ENCODE data around the gene XDH.
A peak's percentile ranks its signal among the peaks of the same experiment; 100 is the strongest.

Gene XDH

GRCh38 chr2:31421634-31422033 lies 7.1 kb upstream of the XDH start:
- no peak overlapping the region for H3K4me3 ChIP-seq (ENCODE audit: low read depth, low read length)
- DNase-seq: no peak

GRCh38 chr2:31420936-31421335 lies 6.4 kb upstream of the XDH start:
- DNase-seq: no peak
- H3K36me3 ChIP-seq: no peaks in the 10 kb centered on the region
- H3K27me3 ChIP-seq: no peaks in the 10 kb centered on the region
- H3K4me1 ChIP-seq: no peaks in the 10 kb centered on the region
- H3K4me3 ChIP-seq (ENCODE audit: low read depth, low read length): no peak overlapping the region
- no peaks in the 10 kb centered on the region for H3K9me3 ChIP-seq
- no peak for TF ChIP-seq CTCF (IDR thresholded peaks at IDR 0.05; ENCODE audit: low read depth, low read length)

More at GRCh38 chr2:31421634-31422033, 7.1 kb upstream of the XDH start:
- TF ChIP-seq CTCF (IDR thresholded peaks at IDR 0.05; ENCODE audit: low read depth, low read length): no peak
- H3K36me3 ChIP-seq: no peaks in the 10 kb centered on the region
- H3K4me1 ChIP-seq: no peaks in the 10 kb centered on the region
- no peaks in the 10 kb centered on the region for H3K9me3 ChIP-seq
- no peaks in the 10 kb centered on the region for H3K27me3 ChIP-seq

GRCh38 chr2:31419386-31419785 lies 4.8 kb upstream of the XDH start:
- H3K36me3 ChIP-seq: no peaks in the 10 kb centered on the region
- no peaks in the 10 kb centered on the region for H3K4me1 ChIP-seq
- H3K27me3 ChIP-seq: no peaks in the 10 kb centered on the region
- DNase-seq: no peak
- no peak overlapping the region for H3K4me3 ChIP-seq (ENCODE audit: low read depth, low read length)
- TF ChIP-seq CTCF (IDR thresholded peaks at IDR 0.05; ENCODE audit: low read depth, low read length): no peak
- H3K9me3 ChIP-seq: no peaks in the 10 kb centered on the region

GRCh38 chr2:31415421-31415820 lies 879 bp upstream of the XDH start:
- Histone ChIP-seq H3K36me3 (no peaks in the 10 kb centered on the region), H3K4me1 (no peaks in the 10 kb centered on the region), H3K4me3 (ENCODE audit: low read depth, low read length) (no peak overlapping the region), H3K9me3 (no peaks in the 10 kb centered on the region), H3K27me3 (no peaks in the 10 kb centered on the region)
- TF ChIP-seq CTCF (IDR thresholded peaks at IDR 0.05; ENCODE audit: low read depth, low read length): no peak
- DNase-seq: no peak

- peak; percentile 42; the same call in 1 of the 2 replicates for TF ChIP-seq CTCF (IDR thresholded peaks at IDR 0.05; ENCODE audit: low read depth, low read length)
- no peak overlapping the region for H3K4me3 ChIP-seq (ENCODE audit: low read depth, low read length)
Measured at GRCh38 chr2:31413862-31414550, 536 bp downstream of the XDH start.

GRCh38 chr2:31413025-31413424 lies 1.5 kb downstream of the XDH start:
- H3K36me3 ChIP-seq: no peaks in the 10 kb centered on the region
- no peak for TF ChIP-seq CTCF (IDR thresholded peaks at IDR 0.05; ENCODE audit: low read depth, low read length)
- DNase-seq: no peak
- no peaks in the 10 kb centered on the region for H3K4me1 ChIP-seq
- H3K9me3 ChIP-seq: no peaks in the 10 kb centered on the region
- H3K4me3 ChIP-seq (ENCODE audit: low read depth, low read length): no peak overlapping the region
- H3K27me3 ChIP-seq: no peaks in the 10 kb centered on the region; the same call in 1 of the 2 replicates

More at GRCh38 chr2:31413862-31414550, 536 bp downstream of the XDH start:
- Histone ChIP-seq H3K4me1 (no peaks in the 10 kb centered on the region), H3K9me3 (no peaks in the 10 kb centered on the region), H3K36me3 (no peaks in the 10 kb centered on the region), H3K27me3 (no peaks in the 10 kb centered on the region)
- no peak for DNase-seq

Data from BE2C (cell line).